ENCODE results near the gene NR3C2. TPM values are rescaled to one million over a fixed set of nuclear protein-coding genes. Genes with fewer than 3 reads are reported as not detected.

NR3C2 gene
- polyA plus RNA-seq (ENCODE audit: insufficient read length) = 20.4 TPM

GRCh38 chr4:148441986-148442831 lies at the start of gene NR3C2:
Gene NR3C2, minus strand, starts transcription at chr4:148442414.
- peak; percentile 99 for DNase-seq

DNA sequence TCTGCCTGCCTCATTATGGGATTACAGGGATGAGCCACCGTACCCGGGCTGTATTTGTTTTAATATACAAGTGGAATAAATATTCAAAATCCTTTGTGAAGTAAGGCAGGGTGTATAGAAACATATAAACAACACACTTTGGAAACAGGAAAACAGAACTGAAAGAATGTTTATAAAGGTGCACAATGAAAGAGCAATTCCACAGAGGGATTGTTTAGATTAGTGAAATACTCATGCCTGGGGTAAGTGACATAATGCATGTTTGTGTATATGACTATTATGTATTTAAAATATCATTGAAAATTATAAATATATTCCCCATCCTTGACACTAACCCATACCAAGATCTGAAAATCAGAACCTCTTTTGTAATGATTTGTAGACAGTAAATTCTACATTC lies 45.0 kb upstream of the NR3C2 start:
- DNase-seq = no peak

- no peak for DNase-seq
Measured at GRCh38 chr4:148481636-148482035, 39.4 kb upstream of the NR3C2 start.

- DNase-seq = no peak
Measured at GRCh38 chr4:148477276-148477675, 35.1 kb upstream of the NR3C2 start.

DNA sequence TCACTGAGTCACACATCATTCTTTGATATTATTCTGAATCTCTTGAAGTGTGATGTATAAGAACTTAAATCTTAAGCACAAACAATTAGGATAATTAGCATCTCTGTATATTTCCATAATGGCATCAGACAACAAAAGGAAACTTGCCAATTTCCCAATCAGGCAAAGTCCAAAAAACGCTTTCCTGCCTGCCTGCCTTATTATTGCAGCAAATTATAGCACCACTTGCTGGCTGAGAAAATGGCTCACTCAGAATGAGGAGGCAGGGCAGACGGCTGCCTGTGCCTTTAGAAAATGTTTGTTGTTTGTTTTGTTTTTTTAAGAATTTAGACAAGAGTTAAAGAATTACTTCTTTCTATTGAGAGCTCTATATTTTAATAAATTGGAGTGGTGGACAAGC lies 27.7 kb upstream of the NR3C2 start:
- DNase-seq = no peak

DNA sequence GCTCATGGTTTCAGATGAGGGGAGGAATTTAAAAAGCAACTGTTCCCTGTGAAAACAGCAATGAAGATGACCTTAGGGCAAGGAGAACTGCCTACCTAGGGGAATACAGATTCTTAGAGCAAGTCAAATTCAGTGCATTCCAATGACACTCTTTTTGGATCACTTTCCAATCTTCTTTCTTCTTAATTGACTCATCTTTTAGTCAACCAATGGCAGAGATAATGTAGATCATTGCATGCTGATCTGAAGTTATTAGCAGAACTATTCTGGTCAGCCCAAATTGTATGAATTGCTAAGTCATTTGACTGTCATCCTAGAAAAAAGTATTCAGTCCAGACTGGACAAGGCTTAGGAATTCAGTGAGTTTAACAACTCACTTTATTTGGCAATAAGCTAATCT lies 12.6 kb upstream of the NR3C2 start:
- DNase-seq = no peak

DNA sequence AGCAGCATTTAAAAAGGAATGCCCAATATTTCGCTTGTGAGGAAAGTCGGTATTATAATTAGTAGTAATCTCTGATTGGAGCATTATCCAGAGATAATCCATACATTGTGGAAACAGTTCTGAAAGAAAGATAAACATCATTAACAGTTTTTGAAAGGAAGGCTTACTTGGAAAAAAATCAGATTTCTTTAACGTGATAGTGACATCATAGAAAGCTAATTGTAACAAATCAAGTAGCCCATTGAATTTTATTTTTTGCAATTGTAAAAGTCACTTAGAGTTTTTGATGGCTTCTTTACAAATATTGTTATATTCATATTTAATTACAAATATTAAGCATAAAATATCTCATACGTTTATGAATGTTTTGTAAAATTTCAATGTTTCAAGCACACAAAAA lies 11.6 kb upstream of the NR3C2 start:
- DNase-seq = no peak

GRCh38 chr4:148452970-148453369 lies 10.8 kb upstream of the NR3C2 start:
- no peak for DNase-seq

DNA sequence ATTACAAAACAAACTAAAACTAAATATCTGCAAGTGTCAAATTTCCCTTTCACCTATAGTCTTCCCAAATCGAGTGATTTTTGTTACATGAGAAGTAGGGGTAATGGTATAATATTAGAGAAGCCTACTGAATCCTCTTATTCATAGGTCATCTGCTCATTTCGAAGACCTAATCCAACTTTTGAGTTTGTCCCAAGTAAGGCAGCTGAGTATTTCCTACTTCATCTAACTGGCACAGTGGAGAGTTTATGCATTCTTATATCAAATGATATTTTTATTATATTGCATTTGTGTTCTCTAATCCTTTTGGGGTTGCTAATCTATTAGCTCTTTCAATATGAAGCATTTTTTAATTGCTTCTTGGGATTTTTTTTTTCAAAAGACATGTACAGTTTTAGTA lies 7.7 kb upstream of the NR3C2 start:
- no peak for DNase-seq

DNA sequence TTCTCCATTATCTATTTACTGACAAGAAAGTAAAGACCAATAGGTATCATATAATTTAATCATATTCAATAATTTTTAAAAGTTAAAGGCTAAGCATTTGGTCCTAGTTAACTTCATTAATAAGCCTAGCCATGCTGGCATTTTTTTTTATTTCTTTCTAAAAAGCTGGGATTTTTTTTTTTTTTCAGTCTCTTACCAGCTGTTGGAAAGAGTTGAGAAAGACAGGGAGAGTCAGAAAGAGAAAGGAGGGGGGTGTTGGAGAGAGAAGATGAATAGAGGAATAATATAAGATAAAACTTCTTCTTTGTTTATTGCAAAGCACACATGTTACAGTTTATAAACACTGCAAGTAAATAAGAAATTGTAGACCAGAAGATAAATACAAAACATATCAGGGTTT lies 5.9 kb upstream of the NR3C2 start:
- DNase-seq = no peak

DNA sequence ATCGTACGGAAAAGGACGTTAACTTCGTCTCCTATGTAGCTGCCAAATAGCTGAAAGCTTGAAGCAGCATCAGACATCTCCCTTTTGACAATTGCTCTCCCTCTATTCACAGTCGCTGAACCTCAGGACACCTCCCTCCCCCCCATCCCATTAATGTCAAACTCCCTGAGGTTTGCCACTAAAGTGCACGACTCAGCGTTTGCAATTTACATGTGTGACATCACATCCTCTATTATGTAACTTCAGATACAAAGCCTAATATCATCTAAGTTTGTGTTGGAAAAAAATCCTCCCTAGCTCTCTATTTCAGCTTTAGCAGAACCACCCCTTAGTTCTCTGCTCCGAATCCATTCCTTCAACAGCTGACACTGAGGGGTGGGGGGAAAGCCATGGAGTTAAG lies 5.5 kb upstream of the NR3C2 start:
- peak; percentile 19 for DNase-seq

DNA sequence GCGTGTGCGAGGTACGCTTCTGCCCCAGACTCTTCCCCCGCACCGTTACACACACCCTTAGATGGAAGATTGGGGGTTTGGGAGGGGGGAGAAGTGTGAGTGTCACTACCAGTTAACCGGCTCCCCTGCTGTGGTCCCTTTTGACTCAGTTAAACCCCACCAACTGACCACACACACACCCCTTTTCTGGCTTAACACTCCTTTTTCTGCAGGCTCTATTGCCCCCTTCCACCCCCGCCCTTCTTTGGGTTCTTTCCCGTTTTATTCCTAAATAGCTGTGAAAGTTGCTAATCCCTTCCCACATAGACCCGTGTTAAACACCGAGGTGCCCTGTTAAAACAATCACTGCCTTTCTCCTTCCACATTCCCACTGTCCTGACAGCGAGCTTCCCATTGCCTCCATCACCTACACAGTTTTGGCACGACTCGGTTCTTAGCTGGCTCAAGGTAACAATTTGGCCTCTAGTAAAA lies 3.7 kb upstream of the NR3C2 start:
- DNase-seq = no peak

GRCh38 chr4:148445071-148445859 lies 3.1 kb upstream of the NR3C2 start:
- peak; percentile 72 for DNase-seq

DNA sequence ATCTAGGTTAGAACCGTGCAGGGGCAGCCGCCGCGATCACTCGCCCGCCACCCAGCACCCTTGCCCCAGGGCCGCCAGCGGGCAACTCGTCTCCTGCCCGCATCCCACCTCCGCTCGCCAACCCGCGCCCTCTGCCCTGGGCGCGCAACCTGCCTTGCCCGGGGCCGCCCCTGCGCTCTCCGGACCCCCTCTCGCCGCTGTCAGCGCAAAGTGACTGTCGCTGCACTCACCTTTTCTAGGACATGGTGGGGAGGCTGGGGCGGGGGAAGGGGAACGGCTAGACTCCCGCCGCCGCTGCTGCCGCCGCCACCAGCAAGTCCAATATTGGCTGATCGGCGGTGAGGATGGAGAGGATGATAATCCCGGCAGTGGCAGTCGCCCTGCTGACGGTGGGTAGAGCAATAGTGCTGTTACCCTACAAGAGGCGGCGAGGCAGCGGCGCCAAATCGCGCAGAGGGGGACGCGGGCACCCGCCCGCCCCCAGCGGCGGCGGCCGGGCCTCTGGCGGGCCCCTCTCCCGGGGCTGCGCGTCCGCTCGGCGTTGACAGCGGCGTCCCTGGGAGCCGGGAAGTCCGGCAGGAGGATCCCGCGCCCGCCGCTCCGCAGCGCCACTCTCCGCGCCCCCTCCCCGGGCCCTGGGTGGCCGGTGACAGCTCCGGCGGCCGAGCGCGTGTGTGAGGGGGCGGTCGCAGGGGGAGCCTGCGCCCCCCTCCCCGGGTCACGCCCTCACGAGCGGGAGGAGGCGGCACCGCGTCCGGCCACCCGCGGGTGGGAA lies 2.3 kb upstream of the NR3C2 start:
- DNase-seq = peak; percentile 34

GRCh38 chr4:148443512-148444295 lies 1.5 kb upstream of the NR3C2 start:
- peak; percentile 35 for DNase-seq

- no peak for DNase-seq
Measured at GRCh38 chr4:148442832-148443511, 758 bp upstream of the NR3C2 start.

GRCh38 chr4:148441624-148441985 lies 609 bp downstream of the NR3C2 start:
- no peak for DNase-seq

DNA sequence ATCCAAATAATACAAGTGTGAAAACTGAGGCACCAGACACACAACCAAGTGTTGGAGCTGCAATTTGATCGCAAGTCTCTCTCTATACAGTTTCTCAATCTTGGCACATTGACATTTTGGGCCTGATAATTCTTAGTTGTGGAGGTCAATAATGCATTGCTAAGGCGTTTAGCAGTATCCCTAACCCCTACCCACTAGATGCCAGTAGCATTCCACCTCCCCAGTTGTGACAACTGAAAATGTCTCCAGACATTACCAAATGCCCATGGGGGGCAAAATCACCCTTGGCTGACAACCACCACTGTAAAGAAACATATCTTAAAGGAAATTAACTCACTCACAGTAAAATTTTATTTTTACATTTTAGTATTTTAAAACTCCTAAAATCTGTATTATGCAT lies 4.2 kb downstream of the NR3C2 start:
- DNase-seq = no peak

DNA sequence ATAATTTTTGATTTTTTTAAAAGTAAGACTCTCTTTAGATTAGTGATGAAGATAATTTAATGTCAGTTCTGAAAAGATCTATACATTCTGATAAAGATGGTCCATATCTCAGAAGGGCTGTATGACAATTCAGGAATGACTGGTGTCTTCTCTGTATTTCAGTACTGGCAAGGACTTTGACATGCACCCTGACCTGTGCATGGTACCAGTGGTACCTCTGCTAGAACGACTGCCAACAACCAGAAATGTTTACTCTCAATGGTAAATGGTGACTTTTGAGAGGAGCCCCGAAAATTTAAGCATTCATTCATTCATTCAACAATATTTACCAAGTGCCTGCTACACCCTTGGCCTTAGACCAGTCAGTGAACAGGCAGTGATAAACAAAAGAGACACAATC lies 4.8 kb downstream of the NR3C2 start:
- no peak for DNase-seq

GRCh38 chr4:148436512-148436911 lies 5.7 kb downstream of the NR3C2 start:
- no peak for DNase-seq

DNA sequence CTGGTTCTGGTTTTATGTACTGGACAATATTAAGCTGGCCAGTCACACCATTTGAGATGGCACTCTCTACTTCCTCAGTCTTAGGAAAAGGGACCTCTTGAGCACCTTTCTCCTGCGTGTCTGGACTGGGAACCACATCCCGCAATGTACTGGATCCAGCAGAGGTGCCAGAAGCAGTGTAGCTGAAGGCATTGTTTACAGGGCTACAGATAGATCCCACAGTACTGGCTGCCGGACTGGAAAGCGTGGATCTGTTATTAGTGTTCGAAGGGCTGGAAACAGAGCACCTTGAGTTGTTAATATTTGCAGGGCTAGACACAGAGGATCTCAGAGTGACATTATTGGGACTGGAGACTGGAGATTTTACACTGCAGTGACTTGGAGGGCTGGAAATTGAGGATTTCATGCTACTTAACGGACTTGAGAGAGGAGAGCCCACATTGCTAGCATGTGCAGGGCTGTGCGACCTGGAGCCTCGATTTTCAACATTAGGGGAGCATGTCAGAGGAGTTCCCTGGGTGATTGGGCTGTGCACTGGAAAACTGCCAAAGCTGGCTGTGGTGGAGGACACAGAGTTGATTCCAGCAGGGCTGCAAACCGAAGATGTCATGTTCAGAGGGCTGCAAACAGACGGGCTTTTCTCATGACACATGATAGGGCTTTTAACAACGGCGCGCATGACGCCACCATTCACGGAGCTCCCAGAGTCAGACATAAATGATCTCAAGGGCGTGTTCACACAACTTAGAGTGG lies 6.4 kb downstream of the NR3C2 start:
- no peak for DNase-seq

All from hindlimb muscle (tissue), 1 donor.